SJCRH30 (cell line): Measurements from ENCODE around the gene TJP2. TPM values are rescaled to one million over a fixed set of nuclear protein-coding genes. Genes with fewer than 3 reads are reported as not detected.
"Not testable (repeated sequence)": the region's sequence is repeated elsewhere in the genome, so short reads cannot be mapped to it uniquely, and the experiment has no call there.

ENCODE experiments used
- DNase-seq, 2 experiments: peaks; one replicate each; pipeline ENCODE4 v3.0.0-alpha.2; 2015 to 2020
- H3K27ac ChIP-seq: fragments of 250-450 bp; sonication (Bioruptor Pico); 2 replicates; pipeline ENCODE4 v1.5.1; 2020; ENCODE audit warnings: mild to moderate bottlenecking, moderate library complexity
- H3K27me3 ChIP-seq: fragments of 250-450 bp; sonication (Bioruptor Pico); 2 replicates; pipeline ENCODE4 v1.5.1; 2020; ENCODE audit warnings: mild to moderate bottlenecking, moderate library complexity
- H3K36me3 ChIP-seq: fragments of 250-450 bp; sonication (Bioruptor Pico); 2 replicates; pipeline ENCODE4 v1.5.1; 2020; ENCODE audit warnings: mild to moderate bottlenecking, moderate library complexity
- H3K4me1 ChIP-seq: fragments of 250-450 bp; sonication (Bioruptor Pico); 2 replicates; pipeline ENCODE4 v1.5.1; 2020; ENCODE audit warnings: mild to moderate bottlenecking, moderate library complexity
- H3K4me3 ChIP-seq: fragments of 250-450 bp; sonication (Bioruptor Pico); 2 replicates; pipeline ENCODE4 v1.5.1; 2020; ENCODE audit warnings: mild to moderate bottlenecking, moderate library complexity
- H3K9me3 ChIP-seq: fragments of 250-450 bp; sonication (Bioruptor Pico); replicated peaks from 2 replicates; pipeline ENCODE4 v1.5.1; 2020; ENCODE audit warnings: mild to moderate bottlenecking, moderate library complexity
- total RNA-seq: library from RNA; depleted of rRNA; stranded (reverse); fragments of >200 nt; shearing (Covaris generic); gene quantifications from 2 replicates; pipeline ENCODE4 v1.2.3, GENCODE V29; 2014

The TJP2 gene
- total RNA-seq, 1 experiment from 2014 or later: 14.3 TPM

GRCh38 chr9:69149321-69149807 lies 24.7 kb upstream of the TJP2 start:
- DNase-seq: no peak
- H3K4me1 ChIP-seq: no peaks in the 10 kb centered on the region
- no peak overlapping the region for H3K4me3 ChIP-seq
- H3K27ac ChIP-seq: no peak overlapping the region
- H3K9me3 ChIP-seq: no peaks in the 10 kb centered on the region
- no peaks in the 10 kb centered on the region for H3K36me3 ChIP-seq
- no peaks in the 10 kb centered on the region for H3K27me3 ChIP-seq

GRCh38 chr9:69151506-69151905 lies 22.6 kb upstream of the TJP2 start:
- no peak for DNase-seq
- H3K27me3 ChIP-seq: no peaks in the 10 kb centered on the region

GRCh38 chr9:69153707-69154521 lies 20.2 kb upstream of the TJP2 start:
- Histone ChIP-seq H3K4me3 (no peak overlapping the region), H3K4me1 (no peaks in the 10 kb centered on the region), H3K9me3 (no peaks in the 10 kb centered on the region), H3K36me3 (no peaks in the 10 kb centered on the region), H3K27me3 (no peaks in the 10 kb centered on the region), H3K27ac (no peak overlapping the region)
- DNase-seq: no peak

More at GRCh38 chr9:69151506-69151905, 22.6 kb upstream of the TJP2 start:
- H3K36me3 ChIP-seq: no peaks in the 10 kb centered on the region
- H3K4me1 ChIP-seq: no peaks in the 10 kb centered on the region
- H3K27ac ChIP-seq: no peak overlapping the region
- H3K4me3 ChIP-seq: no peak overlapping the region
- no peaks in the 10 kb centered on the region for H3K9me3 ChIP-seq

- DNase-seq: no peak
- Histone ChIP-seq H3K9me3 (no peaks in the 10 kb centered on the region), H3K4me3 (no peak overlapping the region), H3K27me3 (no peaks in the 10 kb centered on the region), H3K4me1 (no peaks in the 10 kb centered on the region), H3K36me3 (no peaks in the 10 kb centered on the region), H3K27ac (no peak overlapping the region)
Observed at GRCh38 chr9:69155341-69156030, 18.6 kb upstream of the TJP2 start.

- H3K4me1 ChIP-seq: no peaks in the 10 kb centered on the region
- no peaks in the 10 kb centered on the region for H3K36me3 ChIP-seq
- H3K27ac ChIP-seq: no peak overlapping the region
- H3K27me3 ChIP-seq: no peaks in the 10 kb centered on the region
- no peaks in the 10 kb centered on the region for H3K9me3 ChIP-seq
- DNase-seq: no peak
- no peak overlapping the region for H3K4me3 ChIP-seq
Observed at GRCh38 chr9:69157751-69158466, 16.2 kb upstream of the TJP2 start.

GRCh38 chr9:69158471-69158870 lies 15.6 kb upstream of the TJP2 start:
- Histone ChIP-seq H3K4me1 (no peaks in the 10 kb centered on the region), H3K9me3 (no peaks in the 10 kb centered on the region), H3K36me3 (no peaks in the 10 kb centered on the region), H3K27ac (no peak overlapping the region), H3K27me3 (no peaks in the 10 kb centered on the region), H3K4me3 (no peak overlapping the region)
- no peak for DNase-seq

DNA sequence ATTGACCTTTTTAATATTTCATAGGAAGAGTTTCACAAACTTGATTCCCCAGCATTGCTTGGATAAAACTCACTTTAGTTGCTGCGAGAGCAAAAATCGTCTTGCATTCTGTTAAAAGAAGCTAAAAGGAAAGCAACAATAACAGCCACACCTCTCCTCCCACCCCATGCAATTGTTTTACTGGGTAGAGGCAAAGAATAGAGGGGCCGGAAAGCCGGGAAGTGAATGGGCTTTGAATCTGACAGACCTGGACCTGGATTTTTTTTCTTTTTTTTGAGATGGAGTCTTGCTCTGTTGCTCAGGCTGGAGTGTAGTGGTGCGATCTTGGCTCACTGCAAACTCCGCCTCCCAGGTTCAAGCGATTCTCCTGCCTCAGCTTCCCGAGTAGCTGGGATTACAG lies 9.5 kb upstream of the TJP2 start:
- H3K4me3 ChIP-seq, H3K36me3 ChIP-seq, H3K9me3 ChIP-seq, H3K27ac ChIP-seq, H3K4me1 ChIP-seq, H3K27me3 ChIP-seq, DNase-seq: not testable (repeated sequence)

DNA sequence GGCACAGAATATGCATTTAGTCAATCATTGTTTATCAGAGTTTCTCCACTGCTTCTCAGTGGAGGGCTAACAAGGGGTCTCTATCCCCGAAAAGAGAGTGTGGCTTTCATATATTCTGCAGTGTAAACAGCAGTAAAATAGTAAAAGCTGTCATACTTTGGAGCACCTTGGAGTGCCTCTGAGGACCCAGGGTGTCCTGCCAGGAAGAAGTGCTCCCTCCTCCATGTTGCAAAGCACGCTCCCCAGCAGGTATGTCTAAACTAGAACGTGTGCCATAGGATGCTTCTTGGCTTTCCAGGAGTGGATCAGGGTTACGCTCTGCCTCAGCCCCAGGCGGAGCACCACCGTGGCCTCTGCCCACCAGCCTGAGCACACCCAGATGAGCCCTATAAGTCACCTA lies 8.5 kb upstream of the TJP2 start:
- H3K4me3 ChIP-seq: no peak overlapping the region
- no peak for DNase-seq
- H3K9me3 ChIP-seq: no peaks in the 10 kb centered on the region
- H3K4me1 ChIP-seq: no peaks in the 10 kb centered on the region
- H3K36me3 ChIP-seq: no peaks in the 10 kb centered on the region
- no peaks in the 10 kb centered on the region for H3K27me3 ChIP-seq
- no peak overlapping the region for H3K27ac ChIP-seq

GRCh38 chr9:69168709-69169217 lies 5.3 kb upstream of the TJP2 start:
- Histone ChIP-seq H3K4me1 (no peaks in the 10 kb centered on the region), H3K4me3 (no peak overlapping the region), H3K9me3 (no peaks in the 10 kb centered on the region), H3K36me3 (no peaks in the 10 kb centered on the region), H3K27me3 (no peaks in the 10 kb centered on the region), H3K27ac (no peak overlapping the region)
- no peak for DNase-seq

- Histone ChIP-seq H3K4me3 (no peak overlapping the region), H3K27ac (no peak overlapping the region), H3K4me1 (no peaks in the 10 kb centered on the region), H3K27me3 (no peaks in the 10 kb centered on the region), H3K36me3 (no peaks in the 10 kb centered on the region), H3K9me3 (no peaks in the 10 kb centered on the region)
- DNase-seq: no peak
Observed at GRCh38 chr9:69170231-69170630, 3.8 kb upstream of the TJP2 start.

- H3K27me3 ChIP-seq: no peaks in the 10 kb centered on the region
- DNase-seq: no peak
- H3K4me3 ChIP-seq: no peak overlapping the region
- H3K9me3 ChIP-seq: no peaks in the 10 kb centered on the region
- H3K27ac ChIP-seq: no peak overlapping the region
- no peaks in the 10 kb centered on the region for H3K36me3 ChIP-seq
- H3K4me1 ChIP-seq: no peaks in the 10 kb centered on the region
Observed at GRCh38 chr9:69171049-69171448, 3.0 kb upstream of the TJP2 start.

DNA sequence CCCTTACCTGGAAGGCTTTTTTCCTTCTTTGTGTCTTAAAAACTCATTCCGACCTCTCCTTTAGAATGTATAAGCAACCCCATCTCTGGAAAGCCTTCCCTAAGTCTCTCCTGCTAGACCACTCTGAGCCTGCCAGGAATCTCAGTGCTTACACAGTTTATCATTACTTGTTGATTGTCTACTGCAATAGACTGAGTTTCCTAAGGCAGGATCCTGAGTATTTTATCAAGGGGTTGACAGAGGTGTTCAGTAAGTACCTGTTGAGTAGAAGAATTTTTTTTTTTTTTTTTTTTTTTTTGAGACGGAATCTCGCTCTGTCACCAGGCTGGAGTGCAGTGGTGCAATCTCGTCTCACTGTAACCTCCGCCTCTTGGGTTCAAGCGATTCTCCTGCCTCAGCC lies 2.6 kb upstream of the TJP2 start:
- H3K4me1 ChIP-seq: no peaks in the 10 kb centered on the region
- H3K4me3 ChIP-seq: no peak overlapping the region
- H3K27me3 ChIP-seq: no peaks in the 10 kb centered on the region
- H3K36me3 ChIP-seq: no peaks in the 10 kb centered on the region
- no peak overlapping the region for H3K27ac ChIP-seq
- H3K9me3 ChIP-seq: no peaks in the 10 kb centered on the region
- no peak for DNase-seq

- H3K9me3 ChIP-seq: no peaks in the 10 kb centered on the region
- no peak for DNase-seq
- no peaks in the 10 kb centered on the region for H3K36me3 ChIP-seq
- H3K4me3 ChIP-seq: no peak overlapping the region
- H3K4me1 ChIP-seq: no peaks in the 10 kb centered on the region
- H3K27me3 ChIP-seq: no peaks in the 10 kb centered on the region
- no peak overlapping the region for H3K27ac ChIP-seq
Observed at GRCh38 chr9:69172895-69173294, 1.2 kb upstream of the TJP2 start.

GRCh38 chr9:69173497-69173890 lies 583 bp upstream of the TJP2 start:
- no peaks in the 10 kb centered on the region for H3K27me3 ChIP-seq
- H3K4me1 ChIP-seq: no peaks in the 10 kb centered on the region
- no peaks in the 10 kb centered on the region for H3K9me3 ChIP-seq
- H3K4me3 ChIP-seq: peak overlapping the region; percentile 76
- H3K36me3 ChIP-seq: no peaks in the 10 kb centered on the region
- H3K27ac ChIP-seq: peak overlapping the region; percentile 39; the same call in 1 of the 2 replicates
- DNase-seq: no peak
